GM21717 (cell line): ENCODE measurements around the gene SPDYE2.
"Not testable (repeated sequence)": the region's sequence is repeated elsewhere in the genome, so short reads cannot be mapped to it uniquely, and the experiment has no call there.

Experiments used
- ATAC-seq: cut with Tn5 transposase; IDR thresholded peaks from one replicate; pipeline ENCODE4 v1.9.1; 2021; ENCODE audit warnings: mild to moderate bottlenecking, moderate library complexity; ENCODE audit not compliant: unreplicated experiment

The SPDYE2 gene

DNA sequence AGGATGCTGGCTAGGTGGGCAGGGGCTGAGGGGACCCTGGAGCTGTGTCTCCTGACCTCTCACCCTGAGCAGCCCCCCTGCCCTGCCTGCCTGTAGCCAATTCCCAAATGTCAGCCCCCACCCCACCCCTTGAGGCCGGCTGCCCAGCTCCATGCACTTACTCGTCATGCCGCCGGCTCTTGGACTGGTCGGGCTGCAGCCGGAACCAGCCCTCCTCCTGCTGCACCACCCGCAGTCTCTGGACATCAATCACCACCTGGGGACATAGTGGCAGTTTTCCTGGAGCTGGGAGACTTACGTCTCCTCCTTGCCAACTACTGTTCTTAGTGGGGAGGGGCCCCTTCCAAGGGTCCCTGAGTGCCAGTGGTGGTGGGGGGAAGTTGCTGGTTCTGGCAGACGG is 48.7 kb downstream of the SPDYE2 start:
- ATAC-seq = not testable (repeated sequence)

DNA sequence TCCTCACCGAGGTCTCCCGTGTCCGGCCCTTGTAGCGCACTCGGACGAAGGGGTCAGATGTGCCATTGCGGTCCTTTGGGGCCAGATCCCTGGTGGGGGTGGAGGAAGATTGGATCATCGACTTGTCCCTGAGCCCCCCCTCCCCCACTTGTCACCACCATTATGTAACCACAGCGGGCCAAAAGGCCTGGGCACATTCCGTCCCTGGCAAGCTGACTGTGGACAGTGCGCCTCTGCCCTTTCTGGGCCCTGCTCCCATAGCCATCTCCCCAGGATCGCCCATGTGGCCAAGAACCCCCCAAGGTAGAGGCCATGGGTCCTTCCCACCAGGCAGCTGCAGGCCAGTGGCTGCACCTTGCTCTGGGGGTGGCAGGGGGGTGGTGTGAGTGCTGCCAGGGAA is 51.3 kb downstream of the SPDYE2 start:
- ATAC-seq = not testable (repeated sequence)

DNA sequence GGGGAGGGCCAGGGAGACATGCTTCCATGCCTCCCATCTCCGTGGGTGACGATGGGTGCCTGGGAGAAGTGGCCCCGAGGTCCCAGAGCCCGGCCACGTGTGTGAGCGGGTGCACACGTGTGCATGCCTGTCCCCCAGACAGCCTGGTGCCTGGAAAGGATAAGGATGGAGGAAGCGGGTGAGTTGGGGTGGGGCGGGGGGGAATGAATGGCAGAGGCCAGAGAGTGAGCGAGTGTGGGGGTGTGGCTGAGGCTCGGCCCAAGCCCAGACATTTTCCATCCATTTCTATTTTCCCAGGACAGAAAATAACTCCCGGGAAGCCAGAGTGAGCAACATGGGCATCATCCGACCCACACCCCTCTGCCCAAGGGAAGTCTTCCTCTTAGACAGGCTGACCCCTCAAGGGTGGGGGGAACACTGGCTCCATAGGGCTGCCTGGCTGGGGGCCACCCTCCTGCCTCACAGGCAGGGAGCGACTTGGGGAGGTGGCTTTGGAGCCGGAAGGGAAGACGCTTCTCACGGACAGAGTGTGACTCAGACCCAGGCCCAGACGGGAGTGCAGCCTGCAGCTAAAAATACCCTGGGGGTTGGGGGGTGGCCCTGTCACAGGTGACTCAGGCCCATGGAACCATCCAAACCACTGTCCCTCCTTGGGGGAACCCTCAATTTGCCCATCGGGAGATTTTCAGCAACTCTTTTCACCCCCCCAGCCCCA is 53.6 kb downstream of the SPDYE2 start:
- not testable (repeated sequence) for ATAC-seq

DNA sequence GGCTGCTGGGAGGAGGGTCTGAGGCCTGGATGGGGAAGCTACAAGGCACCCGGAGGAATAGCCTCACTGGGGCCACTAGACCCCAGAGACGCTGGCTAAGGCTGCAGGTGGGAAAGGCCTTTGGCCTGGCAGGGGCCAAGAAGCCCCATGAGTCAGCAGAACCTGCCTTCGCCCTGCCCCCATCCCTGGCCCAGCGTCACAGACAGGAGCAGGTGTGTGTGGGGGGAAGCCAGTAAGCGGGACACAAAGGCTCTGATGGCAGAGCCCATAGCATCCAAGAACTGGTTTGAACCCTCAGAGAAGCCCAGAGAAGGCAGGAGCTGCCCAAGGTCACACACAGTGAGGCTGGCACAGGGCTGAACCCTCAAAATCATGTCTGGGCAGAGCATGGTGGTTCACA is 55.8 kb downstream of the SPDYE2 start:
- not testable (repeated sequence) for ATAC-seq

DNA sequence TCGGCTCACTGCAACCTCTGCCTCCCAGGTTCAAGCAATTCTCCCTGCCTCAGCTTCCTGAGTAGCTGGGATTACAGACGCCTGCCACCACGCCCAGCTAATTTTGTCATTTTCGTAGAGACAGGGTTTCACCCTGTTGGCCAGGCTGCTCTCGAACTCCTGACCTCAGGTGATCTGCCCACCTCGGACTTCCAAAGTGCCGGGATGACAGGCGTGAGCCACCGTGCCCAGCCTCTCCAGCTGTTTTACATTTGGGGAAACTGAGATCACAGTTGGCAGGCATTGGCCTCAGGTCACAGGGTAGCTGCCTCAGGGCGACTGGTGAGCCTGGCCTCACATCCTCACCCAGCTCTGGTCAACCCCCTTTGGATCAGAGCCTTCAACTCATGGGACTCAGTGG is 58.7 kb downstream of the SPDYE2 start:
- not testable (repeated sequence) for ATAC-seq

DNA sequence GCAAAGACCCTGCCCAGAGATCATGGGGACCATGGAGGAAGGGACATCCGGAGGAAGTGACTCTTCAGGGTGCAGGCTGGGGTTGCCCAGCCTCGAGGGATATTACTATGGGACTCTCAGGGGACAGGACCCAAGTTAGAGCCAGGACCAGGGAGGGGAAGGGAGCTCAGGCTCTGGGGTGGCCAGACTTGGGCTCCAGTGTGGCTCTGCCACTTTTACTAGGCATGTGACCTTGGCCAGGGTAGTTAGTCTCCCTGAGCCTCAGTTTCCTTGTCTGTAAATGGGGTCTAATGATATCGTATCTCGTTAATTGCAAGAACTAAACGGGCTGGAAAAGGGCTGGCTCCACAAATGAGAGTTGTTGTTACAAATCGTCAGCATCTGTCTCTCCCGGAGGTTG is 59.4 kb downstream of the SPDYE2 start:
- ATAC-seq = not testable (repeated sequence)

DNA sequence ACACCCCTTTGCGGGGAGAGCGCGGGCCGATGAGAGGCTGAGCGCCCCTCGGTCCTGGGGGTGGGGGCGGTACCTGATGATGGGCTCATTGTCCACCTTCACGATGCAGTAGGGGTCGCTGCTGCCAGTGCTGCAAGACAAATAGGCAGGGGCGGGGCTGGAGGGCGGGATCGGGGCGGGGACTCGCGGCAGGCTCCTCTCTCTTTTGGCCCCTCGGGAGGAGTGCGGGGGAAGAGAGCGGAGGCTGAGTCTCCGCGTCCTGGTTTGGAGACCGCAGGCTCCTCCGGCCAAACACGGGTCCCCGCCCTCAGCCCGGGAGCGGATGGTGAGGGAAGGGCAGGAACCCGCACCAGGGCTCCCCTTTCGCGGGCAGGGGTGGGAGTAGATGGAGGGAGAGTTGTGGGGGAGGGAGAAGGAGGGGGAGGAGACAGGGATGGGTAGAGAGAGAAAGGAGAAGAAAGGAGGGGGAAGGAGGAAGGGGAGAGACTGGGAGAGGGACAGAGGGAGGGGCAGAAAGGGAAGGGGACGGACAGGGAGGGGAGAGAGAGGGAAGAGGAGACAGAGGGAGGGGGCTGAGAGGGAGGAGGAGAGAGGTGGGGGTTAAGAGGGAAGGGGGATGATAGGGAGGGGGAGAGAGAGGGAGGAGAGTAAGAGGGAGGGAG is 60.1 kb downstream of the SPDYE2 start:
- peak; percentile 28 for ATAC-seq

DNA sequence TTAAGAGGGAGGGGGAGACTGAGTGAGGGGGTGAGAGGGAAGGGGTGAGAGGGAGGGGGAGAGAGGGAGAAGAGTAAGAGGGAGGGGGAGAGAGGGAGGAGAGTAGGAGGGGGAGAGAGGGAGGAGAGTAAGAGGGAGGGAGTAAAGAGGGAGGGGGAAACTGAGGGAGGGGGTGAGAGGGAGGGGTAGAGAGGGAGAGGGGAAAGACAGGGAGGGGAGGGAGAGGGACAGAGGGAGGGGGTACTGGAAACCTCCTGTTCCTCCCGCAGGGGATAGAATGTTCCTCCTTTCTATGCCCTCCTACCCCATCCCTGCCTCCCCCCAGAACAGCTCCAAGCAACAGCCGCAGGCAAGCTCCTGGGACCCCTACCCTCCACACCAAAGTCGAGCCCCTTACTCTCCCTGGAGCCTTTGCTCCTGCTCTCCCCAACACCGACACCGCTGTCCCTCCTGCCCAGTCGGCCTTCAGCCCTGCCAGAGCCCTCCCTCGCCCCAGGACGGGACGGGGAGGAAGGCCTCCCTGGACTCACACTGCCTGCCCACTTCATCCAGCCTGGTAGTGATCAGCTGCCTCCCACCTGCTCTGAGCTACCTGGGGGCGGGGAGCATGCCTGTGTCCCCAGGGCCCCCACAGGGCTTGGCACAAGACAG is 60.8 kb downstream of the SPDYE2 start:
- not testable (repeated sequence) for ATAC-seq
